Right kidney (tissue), 1 donor: Measurements from ENCODE around the gene DPP6.

Source experiments
- DNase-seq: peaks from one replicate; pipeline ENCODE4 v3.0.0-alpha.2; 2016

Gene DPP6

DNA sequence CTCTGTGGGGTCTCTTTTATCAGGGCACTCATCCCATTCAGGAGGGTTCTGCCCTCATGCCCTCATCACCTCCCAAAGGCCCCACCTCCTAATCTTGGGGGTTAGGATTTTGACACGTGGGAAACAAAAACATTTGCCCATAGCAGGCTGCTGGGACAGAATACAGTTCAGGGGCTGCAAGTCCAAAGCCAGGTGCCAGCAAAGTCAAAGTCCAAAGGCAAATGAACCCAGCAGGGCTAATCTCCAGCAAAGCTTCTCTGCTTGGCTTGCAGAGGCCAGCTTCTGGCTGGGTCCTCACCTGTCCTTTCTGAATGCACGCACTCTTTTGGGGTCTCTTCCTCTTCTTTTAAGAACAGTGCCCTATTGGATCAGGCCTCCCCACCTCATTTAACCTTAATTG is 359.9 kb downstream of the DPP6 start:
- no peak for DNase-seq

DNA sequence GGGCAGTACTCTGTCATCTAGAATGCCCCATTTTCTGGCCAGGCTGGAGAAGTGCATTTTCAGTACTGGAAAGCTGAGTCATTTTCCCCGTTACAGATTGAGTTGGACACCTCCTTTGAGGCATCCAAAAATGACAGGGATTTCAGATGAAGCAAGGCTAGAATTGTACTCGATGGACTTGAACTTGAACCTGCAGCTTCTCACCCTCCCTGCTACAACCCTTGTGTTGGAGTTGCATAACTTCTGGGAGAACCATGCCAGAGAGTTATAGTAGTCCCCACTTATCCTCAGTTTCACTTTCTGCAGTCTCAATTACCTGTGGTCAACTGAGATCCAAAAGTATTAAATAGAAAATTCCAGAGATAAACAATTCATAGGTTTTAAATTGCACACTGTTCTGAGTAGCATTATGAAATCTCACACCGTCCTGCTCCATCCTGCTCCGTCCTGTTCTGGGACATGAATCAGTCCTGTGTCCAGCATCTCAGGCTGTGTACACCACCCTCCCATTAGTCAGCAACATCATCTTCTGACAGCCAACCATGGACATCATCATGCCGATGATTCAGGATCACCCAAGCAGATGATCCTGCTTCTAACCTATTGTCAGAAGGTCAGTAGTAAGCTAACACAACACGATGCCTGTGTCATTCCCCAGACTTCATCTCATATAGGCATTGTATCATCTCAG is 363.7 kb downstream of the DPP6 start:
- DNase-seq, result no peak

DNA sequence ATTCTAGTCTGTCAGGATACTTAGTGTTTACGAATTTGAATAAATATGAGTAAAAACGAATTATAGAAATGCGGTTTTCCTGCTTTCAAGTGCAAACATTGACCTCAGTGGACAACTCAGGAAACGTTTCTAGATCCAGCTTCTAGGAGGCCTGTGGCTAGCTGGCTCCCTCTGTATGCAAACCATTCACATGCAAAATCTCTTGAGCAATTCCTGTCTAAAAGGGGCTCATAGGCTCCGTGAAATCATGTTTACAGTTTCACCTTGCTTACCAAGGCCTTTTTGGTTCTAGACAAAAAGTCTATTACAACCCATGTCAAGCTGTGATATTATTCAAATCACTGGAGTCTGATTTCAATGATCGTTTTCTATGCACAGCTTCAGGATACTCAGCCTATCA is 364.5 kb downstream of the DPP6 start:
- DNase-seq, result no peak

DNA sequence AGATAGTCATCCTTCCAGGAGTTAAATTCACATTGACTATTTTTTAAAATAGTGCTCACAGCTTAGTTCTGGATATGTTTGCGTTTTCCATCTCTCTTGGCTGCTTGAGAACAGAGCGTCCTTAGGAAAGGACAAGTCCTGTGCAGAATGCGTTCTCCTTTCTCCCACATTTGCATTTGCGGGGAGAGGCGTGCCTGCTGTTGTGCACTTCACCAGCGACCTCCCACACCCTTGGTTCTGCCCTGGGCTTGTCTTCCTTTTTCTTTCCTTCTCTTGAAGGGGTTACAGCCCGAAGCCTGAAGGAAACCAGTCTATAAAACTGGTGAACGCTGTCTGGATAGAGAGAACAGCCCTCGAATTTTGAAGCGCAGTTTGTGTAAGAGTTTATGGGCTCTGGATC is 367.1 kb downstream of the DPP6 start:
- DNase-seq, result no peak

DNA sequence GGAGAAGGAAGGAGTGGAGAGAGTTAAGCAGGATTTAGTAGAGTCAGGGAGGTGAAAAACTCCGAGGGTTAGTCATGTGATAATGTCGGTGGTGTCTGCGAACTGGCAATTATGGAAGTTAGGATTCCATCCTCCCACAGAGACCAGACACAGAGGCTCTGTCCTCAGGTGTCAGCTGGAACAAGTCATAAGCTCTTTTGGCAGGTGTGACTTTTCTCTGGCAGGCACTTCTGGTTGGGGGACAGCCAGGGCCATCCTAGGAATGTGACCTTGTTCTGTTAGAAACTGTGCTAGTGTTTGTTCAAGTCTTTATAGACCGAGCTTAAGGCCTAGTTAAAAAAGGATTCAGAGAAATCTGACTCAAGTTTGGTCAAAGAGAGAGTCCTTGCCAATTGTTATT is 371.0 kb downstream of the DPP6 start:
- DNase-seq, result peak; percentile 16

DNA sequence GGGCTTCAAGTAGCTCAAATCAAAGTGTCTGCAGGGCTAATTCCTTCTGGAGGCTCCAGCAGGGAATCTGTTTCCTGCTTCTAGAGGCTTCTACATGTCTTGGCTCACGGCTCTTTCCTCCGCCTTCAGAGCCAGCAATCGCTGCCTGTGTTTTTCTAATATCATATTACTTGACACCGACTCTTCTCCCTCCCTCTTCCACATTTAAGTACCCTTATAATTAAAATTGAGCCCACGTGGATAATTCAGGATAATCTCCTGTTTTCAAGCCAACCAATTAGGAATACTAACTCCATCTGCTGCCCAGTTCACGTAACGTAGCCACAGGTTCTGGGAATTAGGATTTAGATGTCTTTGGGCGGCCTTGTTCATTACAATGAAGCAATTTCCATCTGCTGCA is 372.2 kb downstream of the DPP6 start:
- DNase-seq, result peak; percentile 19

DNA sequence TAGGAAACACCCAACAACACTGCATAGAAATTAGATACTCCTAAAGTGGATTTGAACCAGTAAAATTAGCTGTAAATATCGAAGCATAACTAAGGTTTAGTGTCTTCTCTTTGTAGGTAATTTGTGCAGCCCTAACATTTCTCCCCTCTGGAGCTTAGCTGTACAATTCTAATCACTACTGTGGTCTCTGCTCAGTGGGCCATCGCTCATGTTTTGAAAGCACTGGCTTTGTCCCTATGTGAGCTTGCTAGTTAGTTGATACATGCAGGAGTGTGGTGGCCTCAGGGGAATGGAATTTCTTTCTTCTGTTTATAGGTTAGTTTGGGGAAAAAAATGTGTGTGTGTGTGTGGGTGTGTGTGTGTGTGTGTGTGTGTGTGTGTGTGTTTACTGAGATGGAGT is 373.1 kb downstream of the DPP6 start:
- peak; percentile 8 for DNase-seq

DNA sequence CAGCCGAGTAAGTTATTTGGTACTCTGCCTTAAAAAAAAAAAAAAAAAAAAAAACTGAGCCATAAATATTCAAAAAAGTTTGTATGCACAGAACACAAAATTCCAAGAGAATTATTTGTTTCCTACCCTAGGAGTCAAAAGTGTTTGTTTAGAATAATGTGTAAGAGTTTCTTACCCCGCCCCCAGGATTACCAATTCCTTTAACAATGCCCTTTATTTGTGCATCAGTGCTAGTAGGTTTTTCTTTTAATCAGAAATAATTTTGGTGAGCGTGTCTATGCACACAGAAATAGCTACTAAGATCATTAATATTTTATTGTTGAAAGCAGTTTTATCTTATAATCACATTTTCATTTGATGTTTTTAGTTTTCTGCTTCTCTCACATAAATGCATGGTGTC is 374.6 kb downstream of the DPP6 start:
- DNase-seq, result no peak

DNA sequence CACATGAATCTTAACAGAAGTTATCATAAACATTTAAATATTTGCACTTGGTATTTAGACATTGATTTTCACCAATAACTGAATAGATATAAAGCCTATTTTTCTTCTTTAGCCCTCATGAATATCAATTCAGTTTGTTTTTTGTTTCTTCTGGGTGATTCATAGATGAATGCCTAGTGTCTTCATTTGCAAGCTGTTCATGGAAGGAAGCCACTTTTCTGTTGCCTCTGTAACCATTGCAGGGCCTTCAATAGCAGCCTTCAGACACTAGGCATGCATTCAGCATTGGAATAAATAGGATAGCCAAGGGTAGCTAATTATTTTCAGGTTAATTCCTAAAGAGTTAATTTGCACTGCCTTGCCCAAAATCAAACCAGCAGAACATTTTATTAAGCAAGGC is 375.3 kb downstream of the DPP6 start:
- DNase-seq, result no peak

DNA sequence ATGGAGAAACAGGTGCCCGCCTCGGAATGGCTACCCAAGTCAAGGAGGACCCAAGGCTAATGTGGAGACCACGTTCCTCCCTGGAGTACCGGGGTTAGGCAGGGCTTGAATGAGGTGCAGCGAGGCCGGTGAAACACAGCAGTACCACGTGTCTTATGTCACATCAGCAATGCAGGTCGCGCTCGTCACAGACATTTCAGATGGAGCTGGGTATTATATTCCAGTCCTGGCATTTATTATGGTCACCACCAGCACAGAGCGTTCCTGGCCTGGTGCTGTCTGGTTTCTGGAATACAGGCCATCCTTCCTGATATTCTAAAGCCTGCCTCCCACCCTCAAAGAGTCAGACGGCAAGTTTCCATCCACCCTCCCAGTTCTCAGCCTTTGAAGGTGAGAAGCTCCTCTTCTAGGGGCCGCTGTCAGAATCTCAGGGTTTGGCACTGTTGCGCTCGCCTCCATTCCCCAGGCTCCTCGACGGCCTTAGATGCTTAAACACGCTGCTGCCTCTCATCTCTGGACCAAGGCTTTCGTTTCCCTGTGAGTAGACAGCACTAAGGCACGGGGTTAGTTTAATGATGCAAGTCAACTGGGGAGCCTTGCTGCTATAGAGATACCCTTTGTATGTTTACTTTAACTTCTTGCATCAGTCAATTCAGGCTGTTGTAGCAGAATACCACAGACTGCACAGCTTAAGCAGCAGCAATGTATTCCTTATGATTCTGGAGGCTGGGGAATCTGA is 377.6 kb downstream of the DPP6 start:
- no peak for DNase-seq

DNA sequence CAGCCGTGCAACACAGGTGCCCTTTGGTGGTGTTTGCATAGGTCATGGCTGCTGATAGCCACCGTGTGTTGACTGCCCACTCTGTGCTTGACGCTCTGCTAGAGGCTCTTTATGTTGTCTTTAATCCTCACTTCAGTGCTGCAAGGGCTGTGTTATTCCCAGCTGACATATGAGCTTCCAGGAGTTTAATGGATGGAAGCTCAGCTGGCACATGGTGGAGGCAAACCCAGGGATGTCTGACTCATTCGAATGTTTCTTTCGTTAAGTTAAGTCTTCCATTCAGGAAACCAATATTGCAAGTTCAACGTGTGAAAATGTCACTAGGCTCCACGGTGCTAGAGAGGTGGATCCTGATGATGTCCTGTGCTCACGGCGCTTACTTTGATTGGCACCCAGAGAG is 378.4 kb downstream of the DPP6 start:
- DNase-seq, result no peak

DNA sequence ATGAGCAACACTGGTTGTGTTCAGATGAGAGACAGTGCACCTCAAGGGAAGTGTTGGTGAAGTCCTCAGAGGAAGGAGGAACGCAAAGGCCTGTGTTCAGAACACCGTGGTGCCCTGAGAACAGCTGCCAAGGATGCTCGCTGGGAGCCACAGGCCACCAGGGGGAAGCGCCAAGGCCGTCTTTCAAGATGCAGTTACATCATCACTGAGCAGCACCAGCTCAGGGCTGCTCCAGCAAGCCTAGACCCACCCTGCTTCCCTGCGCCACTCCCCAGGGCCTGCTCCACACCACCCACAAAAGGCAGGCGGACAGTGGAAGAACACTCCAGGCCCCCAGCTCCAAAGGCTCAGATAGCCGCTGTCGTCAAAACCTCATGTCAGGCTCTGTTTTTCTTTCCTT is 378.8 kb downstream of the DPP6 start:
- no peak for DNase-seq

DNA sequence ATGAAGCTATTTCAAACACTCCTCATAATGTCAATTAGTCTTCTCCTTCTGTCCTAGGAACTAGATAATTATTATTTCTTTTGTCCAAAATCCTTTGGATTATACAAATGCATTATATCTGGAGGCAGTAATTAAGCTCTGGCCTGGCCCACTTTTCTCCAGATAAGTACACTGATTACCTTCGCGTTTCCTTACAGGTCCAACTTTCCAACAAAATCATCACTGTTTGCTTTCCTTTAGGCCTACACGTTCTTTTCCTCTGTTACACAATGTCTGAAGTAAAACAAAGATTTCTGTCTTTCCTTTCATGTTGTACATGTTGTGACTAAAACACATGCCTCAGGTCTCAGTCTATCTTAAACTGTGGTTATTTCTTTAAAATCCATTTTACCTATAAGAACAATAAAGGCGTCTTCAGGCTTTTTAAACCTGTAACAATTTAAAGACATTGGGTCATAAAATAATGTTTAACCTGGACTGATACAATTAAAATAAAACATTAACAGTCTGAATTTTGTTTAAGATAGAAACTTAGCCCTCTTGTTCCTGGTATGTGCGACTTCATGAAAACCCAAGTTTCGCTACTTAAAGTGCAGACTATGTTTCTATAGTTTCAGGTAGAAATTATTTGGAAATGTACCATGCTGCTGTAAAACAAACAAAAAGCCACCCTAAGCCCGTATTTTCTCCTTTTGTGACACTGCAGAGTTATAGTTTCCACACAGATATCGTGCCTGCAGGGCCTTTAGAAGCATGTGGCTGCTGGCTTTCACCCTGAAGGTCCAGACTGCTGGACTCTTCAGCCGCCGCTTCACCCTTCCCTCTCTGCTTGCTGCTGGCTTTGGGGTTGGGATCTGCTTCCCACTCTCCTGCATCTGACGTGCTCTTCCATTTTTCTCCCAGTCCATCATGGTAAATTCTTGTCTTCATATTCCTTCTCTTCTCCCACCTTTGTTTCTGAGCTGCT is 381.7 kb downstream of the DPP6 start:
- no peak for DNase-seq

DNA sequence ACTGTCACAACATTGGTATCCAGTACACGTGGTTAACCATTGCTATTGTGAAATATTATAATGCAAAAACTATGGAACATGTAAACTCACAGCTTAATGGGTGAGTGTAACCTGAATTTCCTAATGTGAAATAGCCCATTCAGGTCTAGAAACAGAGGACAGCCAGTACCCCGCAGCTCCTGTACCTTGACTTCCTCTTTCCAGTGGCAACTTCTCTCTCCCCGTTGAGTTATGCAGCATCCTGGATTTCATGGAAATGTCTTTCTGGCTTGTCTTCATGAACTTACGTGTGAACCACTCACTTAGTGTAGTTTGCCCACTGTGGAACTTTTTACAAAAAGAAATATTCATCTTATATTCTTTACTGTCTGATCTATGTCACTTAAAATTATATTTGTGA is 384.4 kb downstream of the DPP6 start:
- no peak for DNase-seq

DNA sequence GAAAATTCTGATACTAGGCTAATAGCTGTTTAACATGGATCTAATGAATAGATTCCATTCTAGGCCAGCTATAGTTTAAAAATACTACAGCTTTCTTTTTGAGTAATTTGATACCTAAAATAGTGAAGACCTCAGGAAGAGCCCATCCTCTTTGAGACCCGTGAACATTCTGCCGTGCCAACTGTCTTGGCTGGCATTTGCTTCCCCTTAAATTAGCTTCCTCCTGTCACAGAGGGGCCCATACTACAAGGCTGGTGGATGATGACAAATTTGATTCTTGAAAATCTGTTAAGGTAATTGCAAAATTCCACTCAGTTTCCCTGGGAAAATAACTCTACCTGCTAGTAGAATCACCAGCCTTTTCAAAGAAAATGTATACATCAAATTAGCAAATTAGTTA is 385.0 kb downstream of the DPP6 start:
- no peak for DNase-seq

DNA sequence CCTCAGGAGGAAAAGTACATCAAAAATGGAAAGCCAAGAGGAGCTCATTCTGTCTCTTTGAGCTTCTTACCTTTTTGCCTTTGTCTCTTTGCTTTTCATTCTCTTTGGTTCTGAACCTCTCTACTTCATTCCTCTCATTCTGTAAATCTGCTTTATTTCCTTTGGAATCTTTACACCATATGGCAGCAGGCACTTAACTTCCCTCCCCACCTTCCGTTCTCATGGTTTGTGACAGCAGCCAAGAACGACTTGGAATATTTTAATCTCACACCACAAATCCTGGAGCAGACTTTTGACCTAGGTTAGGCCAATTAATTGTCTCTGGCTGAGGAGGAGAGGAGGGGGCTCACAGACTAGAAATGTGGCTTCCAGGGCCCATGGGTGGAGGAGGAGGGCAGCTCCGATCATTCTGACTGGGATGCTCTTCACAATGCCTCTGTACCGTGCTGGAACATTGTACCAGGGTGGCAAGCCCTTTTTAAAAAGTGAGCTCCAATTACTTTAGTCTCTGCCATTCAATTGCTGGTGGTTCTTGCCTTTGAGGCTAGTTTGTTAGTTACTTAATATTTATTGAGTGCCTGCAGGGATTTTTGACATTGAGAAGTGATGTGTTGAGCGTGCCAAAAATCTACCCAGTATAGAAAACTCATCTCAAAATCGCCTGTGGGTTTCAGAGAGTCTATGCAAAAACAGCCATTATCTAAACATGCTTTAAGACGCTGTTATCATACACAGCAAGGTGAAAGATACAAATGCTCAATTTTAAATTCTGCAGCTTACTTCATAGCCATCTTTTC is 386.6 kb downstream of the DPP6 start:
- no peak for DNase-seq

DNA sequence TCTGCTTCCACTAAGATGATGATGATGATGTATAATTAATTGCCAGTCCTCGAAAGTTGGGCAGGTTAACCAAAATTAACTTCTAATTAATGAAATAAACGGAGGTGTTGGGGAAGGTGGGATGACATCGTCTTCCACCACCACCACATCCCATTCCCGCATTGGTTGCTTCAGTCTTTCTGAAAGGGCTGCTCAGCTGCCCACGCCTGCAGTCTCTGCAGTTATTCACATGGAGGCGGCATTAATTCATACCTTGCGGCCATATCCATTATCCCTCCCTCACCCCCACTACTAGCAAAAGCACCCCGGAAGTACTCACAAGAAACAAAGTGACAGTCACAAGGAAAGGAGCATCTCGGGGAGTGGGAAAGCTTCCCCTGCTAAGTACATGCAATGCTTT is 387.9 kb downstream of the DPP6 start:
- DNase-seq, result no peak

DNA sequence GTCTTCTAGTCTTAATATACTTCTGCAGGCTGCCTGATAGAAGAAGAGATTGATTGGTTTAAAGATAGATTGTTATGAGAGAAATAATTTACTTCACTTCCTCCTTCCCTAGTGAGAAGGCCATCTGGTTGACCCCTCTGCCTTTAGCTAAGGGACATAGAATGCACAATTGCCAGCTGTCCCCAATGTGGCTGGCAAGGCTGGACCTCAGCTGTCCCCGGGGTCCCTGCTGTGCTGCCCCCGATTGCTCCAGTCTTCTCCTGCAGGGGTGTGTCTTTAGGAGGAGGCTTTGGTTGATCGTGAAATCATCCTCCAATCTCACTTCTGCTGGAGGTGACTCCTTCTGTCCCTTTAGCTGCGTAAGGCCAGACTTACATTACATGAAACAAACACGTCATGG is 388.5 kb downstream of the DPP6 start:
- no peak for DNase-seq

DNA sequence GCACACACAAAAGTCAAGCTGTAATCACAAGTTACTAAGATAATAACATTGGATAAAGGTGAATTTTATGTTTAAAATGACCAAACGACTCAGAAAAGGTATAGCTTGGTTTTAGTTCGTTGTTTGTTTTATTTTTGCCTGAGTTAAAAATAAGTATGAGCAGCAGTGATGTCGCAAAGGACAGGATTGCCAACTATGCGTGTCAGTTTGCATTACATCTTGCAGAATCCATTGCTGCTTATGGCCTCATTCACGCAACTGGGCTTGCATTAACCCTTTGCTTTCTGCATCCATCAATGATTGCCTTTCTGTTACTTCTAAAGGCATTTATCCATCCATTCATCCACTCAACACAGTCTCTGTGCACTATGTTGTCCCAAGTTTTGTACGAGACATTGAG is 389.6 kb downstream of the DPP6 start:
- no peak for DNase-seq

DNA sequence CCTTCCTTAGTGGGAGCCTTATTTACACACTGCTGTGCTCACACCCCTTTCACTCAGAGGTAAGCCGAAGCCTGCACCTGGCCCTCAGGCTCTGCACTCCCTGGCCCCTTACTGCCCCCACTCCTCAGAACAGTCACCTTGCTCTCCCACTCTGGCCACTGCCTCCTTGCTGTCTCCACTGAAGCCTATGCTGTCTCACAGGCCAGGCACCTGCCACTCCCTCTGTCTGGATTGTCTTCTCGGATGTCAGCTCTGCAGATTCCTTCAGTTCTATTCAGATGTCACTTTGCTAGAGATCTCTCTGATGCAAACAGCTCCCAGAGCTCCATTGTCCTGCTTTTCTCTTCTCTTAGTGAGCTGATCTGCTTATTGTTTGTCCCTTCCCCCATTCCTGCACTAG is 390.7 kb downstream of the DPP6 start:
- no peak for DNase-seq

DNA sequence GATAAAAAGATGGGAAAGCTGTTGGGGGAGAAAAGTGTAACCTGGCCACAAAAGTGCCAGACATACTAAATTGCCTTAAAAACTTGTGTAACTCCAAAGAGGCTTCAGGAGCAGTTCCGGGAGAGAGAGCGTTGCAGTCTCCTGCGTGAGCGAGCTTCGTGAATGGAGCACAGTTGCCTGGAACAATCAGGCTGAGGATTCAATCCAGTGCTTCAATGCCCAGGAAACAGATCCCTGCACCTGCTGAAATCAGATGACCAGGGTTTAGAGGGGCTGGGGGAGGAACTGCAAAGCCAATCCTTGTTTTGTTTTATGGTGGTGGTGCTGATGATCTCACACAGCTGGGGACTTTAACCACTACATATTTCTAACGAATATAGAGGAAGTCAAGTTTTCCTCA is 398.3 kb downstream of the DPP6 start:
- no peak for DNase-seq
